T-helper 17 cell (primary cell): ENCODE results near the gene KCNJ18. TPM values are rescaled to one million over a fixed set of nuclear protein-coding genes. Genes with fewer than 3 reads are reported as not detected.
"Not testable (repeated sequence)": the region's sequence is repeated elsewhere in the genome, so short reads cannot be mapped to it uniquely, and the experiment has no call there.

Source experiments
- ATAC-seq: fragments of 150-1000 bp; cut with Tn5 transposase; 2 replicates; pipeline ENCODE4 v1.10.0; 2021; ENCODE audit warnings: mild to moderate bottlenecking, moderate library complexity
- DNase-seq, 3 donors: peaks; one replicate each; pipeline versions ENCODE4 v3.0.0 to v3.0.0-alpha.2; 2020 to 2021
- H3K9me3 ChIP-seq: one replicate; pipeline ENCODE4 v1.7.0; 2013; ENCODE audit warnings: low read length, mild to moderate bottlenecking; ENCODE audit not compliant: control insufficient read depth, poor library complexity, severe bottlenecking
- H3K27ac Mint-ChIP-seq: one replicate; pipeline ENCODE4 v1.8.0; 2022; ENCODE audit warnings: mild to moderate bottlenecking, moderate library complexity, mixed read lengths
- H3K27me3 Mint-ChIP-seq: one replicate; pipeline ENCODE4 v1.8.0; 2022; ENCODE audit warnings: mixed read lengths
- H3K36me3 Mint-ChIP-seq: one replicate; pipeline ENCODE4 v1.8.0; 2022; ENCODE audit warnings: low read depth, mixed read lengths
- H3K4me1 Mint-ChIP-seq: one replicate; pipeline ENCODE4 v1.8.0; 2022; ENCODE audit warnings: mild to moderate bottlenecking, mixed read lengths
- H3K4me3 Mint-ChIP-seq: one replicate; pipeline ENCODE4 v1.8.0; 2022; ENCODE audit warnings: mild to moderate bottlenecking, moderate library complexity, mixed read lengths
- total RNA-seq, 4 donors: library from RNA in 2 of 4; stranded (reverse) in 2 of 4; gene quantifications; one replicate each; pipeline ENCODE4 v1.2.3 and lab custom pipeline; 2022 to 2026

Gene KCNJ18
- total RNA-seq, 2 donors from 2014 or later, result not detected

DNA sequence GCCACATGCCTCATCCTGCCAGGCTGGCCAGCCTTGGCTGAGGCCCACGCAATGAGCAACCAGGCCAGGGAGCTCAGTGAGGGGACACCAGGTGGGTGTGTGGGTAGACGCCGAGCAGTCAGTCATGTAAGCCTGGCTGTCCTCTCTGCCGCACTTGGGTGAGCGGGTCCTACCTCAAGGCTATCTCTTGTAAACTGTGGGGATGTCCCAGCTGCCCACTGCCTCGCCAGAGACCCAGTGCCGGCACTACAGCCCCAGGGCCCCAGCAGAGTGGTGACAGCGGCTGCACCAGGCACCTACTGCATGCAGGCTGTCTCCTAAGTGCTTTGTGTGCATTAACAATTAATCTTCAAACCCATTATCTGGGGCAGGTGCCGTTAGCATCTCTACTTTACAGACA is 52.3 kb downstream of the KCNJ18 start:
- DNase-seq, ATAC-seq, H3K27ac Mint-ChIP-seq, H3K9me3 ChIP-seq, H3K4me3 Mint-ChIP-seq, H3K4me1 Mint-ChIP-seq, H3K36me3 Mint-ChIP-seq, H3K27me3 Mint-ChIP-seq: not testable (repeated sequence)

DNA sequence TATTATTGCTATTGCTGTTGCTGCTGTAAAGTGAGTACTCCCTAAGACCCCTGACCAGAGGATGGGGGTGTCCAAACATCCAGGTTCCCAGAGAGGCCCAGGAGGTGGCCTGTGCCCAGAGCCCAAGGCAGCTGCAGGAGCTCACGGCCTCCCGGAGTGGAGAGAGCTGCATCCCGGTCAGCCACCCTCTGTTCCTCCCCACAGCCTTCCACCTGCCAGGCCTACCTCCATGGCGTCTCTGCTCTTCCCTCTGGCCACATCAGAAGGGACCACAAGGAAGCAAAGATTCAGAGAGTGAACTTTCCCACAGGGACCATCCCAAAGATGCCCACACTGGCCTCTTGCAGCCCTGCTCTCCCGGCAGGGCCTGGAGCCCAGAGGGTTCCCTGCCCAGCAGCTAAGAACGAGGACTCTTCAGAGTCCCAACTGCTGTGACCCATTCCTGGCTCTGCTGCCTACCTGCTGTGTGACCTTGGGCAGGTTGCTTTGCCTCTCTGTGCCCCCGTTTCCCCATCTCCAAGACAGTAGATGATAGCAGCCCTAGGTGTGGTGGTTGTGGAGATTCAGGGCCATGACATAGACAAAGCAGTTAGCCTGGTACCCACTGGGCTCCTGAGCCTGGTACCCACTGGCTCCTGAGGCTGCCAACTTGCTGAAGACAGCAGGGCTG is 53.2 kb downstream of the KCNJ18 start:
- not testable (repeated sequence) for H3K9me3 ChIP-seq, H3K36me3 Mint-ChIP-seq, H3K4me3 Mint-ChIP-seq, H3K4me1 Mint-ChIP-seq, H3K27ac Mint-ChIP-seq, DNase-seq, ATAC-seq, H3K27me3 Mint-ChIP-seq

DNA sequence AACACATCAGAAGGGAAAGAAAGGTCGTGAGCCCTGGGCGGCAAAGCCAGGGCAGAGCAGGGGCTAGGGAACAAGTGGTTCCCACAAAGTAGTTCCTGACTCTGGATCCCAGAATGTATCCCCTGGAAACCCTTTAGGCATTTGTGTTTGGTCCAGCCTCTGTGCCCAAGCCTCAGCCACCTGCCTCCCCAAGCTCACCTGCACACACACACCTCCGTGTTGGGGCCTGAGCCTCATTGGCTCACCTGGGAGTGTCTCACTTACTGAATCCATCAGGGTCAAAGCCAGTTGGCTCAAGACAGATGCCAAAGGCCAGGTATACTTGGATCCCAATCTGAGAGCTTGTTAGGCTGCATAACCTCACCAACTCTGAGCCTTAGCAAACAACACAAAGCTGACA is 54.1 kb downstream of the KCNJ18 start:
- not testable (repeated sequence) for DNase-seq, H3K27ac Mint-ChIP-seq, H3K4me1 Mint-ChIP-seq, H3K27me3 Mint-ChIP-seq, H3K4me3 Mint-ChIP-seq, H3K9me3 ChIP-seq, ATAC-seq, H3K36me3 Mint-ChIP-seq

DNA sequence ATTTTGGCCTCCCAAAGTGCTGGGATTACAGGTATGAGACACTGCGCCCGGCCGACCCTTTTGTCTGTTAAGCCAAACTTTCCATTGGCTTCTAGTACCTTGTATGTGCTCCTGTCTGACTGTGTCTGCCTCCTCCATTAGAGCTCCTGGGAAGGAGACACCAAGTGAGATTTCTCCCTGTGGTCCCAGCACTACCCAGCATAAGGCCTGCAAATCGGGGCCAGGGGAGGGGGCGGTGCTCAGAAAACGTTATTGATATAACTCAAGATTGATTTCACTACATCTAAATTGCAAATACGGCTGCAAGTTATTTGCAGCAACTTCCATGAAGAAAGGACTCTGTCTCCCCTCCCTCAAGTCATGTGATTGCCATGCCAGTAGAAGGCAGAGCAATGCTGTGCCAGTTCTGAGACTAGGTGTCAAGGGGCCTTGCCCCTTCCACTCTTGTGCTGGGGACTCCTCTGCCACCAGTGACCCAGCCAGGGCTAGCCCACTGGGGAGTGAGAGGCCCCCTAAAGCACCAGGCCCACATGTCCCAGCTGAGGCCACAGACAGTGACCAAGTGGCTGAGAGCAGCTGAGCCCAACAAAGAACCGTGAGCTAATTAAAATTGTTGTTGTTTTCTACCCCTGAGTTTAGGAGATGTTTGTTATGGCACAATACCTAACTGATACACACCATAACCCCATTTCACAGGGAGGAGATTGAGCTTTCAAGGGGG is 55.0 kb downstream of the KCNJ18 start:
- not testable (repeated sequence) for DNase-seq, H3K9me3 ChIP-seq, H3K27me3 Mint-ChIP-seq, H3K4me1 Mint-ChIP-seq, H3K4me3 Mint-ChIP-seq, H3K27ac Mint-ChIP-seq, ATAC-seq, H3K36me3 Mint-ChIP-seq

DNA sequence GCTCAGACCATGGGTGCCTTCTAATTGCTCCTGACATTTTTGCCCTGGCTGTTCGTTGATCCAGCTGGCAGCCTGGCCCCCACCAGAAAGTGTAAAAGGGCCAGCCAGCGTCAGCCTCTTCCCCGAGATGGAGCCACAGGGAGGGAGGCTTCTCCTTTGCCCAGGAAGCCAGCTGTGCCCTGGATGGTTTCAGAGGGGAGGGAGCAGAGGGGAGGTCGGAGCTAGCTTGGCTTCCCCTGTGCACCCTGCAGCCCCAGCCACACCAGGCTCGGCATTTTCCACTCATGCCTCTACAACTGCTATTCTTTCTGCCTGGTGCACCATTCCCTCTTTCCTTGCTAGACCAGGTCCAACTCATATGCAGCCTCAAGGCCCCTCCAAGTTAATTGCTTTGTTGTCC is 56.4 kb downstream of the KCNJ18 start:
- not testable (repeated sequence) for DNase-seq, ATAC-seq, H3K27me3 Mint-ChIP-seq, H3K36me3 Mint-ChIP-seq, H3K4me3 Mint-ChIP-seq, H3K27ac Mint-ChIP-seq, H3K4me1 Mint-ChIP-seq, H3K9me3 ChIP-seq

DNA sequence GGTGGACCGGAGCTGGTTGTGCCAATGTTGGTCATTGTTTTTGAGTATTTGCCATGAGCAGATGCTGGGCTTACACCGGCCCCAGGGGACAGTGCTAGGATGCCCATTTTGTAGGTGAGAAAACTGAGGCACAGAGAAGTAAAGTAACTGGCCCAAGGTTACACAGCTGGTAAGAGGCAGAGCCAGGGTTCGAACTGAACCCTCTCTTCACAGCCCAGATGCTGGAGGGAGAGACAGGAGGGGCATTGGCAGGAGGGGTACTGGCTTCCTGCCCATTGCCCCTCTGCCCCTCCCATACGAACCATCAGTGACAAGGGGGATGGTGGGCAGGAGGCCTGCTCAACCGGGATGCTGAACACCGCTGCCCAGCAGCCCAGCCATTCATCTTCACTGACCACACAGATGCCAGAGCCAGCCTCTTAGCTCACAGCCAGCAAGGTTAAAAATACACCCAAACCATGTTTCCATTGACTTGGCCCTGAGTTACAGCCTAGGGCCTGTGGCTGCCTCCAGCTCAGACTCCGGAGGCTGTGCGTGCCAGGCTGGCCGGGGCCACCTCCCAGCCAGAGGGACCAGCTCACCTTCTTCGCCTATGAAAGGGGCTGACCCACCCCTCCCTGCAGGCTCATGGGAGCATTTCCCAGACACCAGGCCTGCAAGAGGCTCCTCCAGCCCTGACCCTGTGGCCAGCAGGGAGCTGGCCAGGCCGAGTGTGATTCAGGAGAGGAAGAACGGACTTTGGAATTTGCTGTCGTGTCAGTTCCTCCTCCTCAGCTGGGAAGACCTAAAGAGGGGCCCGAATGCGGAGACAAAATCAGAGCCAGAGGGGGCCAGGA is 57.6 kb downstream of the KCNJ18 start:
- H3K4me3 Mint-ChIP-seq, H3K36me3 Mint-ChIP-seq, ATAC-seq, H3K27ac Mint-ChIP-seq, DNase-seq, H3K27me3 Mint-ChIP-seq, H3K9me3 ChIP-seq, H3K4me1 Mint-ChIP-seq: not testable (repeated sequence)

DNA sequence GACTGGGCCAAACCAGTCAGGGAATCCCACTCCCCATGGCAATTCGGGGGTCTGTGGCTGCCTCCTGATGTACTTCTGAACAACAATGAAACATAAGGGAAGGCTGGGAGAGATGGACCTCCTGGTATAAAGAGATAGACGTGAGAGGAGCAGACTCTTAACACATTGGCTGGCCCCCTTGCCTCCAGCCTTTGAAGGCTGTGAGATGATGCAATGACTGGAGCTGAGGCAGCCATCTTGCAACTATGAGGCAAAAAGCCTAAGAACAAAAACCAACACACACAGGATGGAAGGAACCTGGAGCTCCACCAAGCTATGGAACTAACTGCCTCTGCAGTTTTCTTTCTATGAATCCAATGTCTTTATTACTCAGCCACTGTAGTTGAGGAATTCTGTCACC is 58.8 kb downstream of the KCNJ18 start:
- not testable (repeated sequence) for H3K4me1 Mint-ChIP-seq, H3K27ac Mint-ChIP-seq, ATAC-seq, H3K9me3 ChIP-seq, H3K27me3 Mint-ChIP-seq, H3K36me3 Mint-ChIP-seq, H3K4me3 Mint-ChIP-seq, DNase-seq
